ENCODE results near the gene NBAS.
A peak's percentile ranks its signal among the peaks of the same experiment; 100 is the strongest.

DNA sequence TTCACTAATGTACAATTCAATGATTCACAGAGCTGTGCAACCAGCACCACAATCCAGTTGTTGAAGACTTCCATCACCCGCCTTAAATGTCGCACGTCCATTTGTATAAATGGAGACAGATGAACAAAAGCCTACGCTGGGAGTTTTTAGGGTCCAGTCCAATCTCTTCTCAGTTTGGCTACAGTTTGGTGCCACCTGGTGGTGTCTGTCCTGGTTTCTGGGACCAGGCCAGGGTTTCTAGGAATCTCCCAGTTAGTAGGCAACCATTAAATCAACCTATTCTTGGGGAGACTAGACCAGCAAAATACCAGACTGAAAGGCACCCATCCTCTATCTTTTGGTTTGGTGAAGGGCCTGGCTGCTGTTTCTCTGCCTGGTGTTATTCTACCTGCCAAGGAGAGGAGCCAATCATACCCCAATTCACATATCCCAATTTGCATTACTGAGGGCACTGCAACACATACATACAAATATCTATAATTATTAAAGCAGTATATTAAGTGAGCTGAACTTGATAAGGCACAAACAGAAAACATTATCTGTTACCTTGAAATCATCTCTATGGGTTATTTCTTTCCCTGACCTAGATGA, 27.3 kb upstream of the NBAS start:
- TF ChIP-seq ZNF850 (CRISPR knock-in tag; conservative IDR thresholded peaks at IDR 0.05) (no peak), BCL6 (CRISPR knock-in tag; IDR thresholded peaks at IDR 0.05) (peak; percentile 98), CREB1 (IDR thresholded peaks at IDR 0.05) (no peak), CREB1 (CRISPR knock-in tag; IDR thresholded peaks at IDR 0.05) (no peak), AGO1 (IDR thresholded peaks at IDR 0.05; ENCODE audit: low read depth, low read length, poor library complexity, severe bottlenecking) (no peak)
- TF ChIP-seq, protein P1, sequence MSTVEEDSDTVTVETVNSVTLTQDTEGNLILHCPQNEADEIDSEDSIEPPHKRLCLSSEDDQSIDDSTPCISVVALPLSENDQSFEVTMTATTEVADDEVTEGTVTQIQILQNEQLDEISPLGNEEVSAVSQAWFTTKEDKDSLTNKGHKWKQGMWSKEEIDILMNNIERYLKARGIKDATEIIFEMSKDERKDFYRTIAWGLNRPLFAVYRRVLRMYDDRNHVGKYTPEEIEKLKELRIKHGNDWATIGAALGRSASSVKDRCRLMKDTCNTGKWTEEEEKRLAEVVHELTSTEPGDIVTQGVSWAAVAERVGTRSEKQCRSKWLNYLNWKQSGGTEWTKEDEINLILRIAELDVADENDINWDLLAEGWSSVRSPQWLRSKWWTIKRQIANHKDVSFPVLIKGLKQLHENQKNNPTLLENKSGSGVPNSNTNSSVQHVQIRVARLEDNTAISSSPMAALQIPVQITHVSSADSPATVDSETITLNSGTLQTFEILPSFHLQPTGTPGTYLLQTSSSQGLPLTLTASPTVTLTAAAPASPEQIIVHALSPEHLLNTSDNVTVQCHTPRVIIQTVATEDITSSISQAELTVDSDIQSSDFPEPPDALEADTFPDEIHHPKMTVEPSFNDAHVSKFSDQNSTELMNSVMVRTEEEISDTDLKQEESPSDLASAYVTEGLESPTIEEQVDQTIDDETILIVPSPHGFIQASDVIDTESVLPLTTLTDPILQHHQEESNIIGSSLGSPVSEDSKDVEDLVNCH (CRISPR knock-in tag; IDR thresholded peaks at IDR 0.05): no peak

All from HepG2 (cell line).